ENCODE data around the gene NTM. TPM values are rescaled to one million over a fixed set of nuclear protein-coding genes. Genes with fewer than 3 reads are reported as not detected.

The NTM gene
- total RNA-seq, 1 experiment from 2014 or later: 9.9 TPM

GRCh38 chr11:132263875-132264274 lies 893.5 kb downstream of the NTM start:
- Histone ChIP-seq H4K5ac (ENCODE audit: insufficient read length, low read depth, low read length) (no peak overlapping the region), H2BK120ac (ENCODE audit: low read depth, low read length, poor library complexity, severe bottlenecking) (no peak overlapping the region), H3K27ac (ENCODE audit: insufficient read length, low read depth, low read length) (no peak overlapping the region), H4K8ac (replicated peaks; ENCODE audit: insufficient read length, low read depth, low read length) (no peak overlapping the region), H2BK5ac (ENCODE audit: insufficient read length, low read length) (no peak overlapping the region), H2BK15ac (ENCODE audit: low read depth, low read length) (no peak overlapping the region), H3K9ac (ENCODE audit: extremely low read depth, insufficient read length, low read length) (no peak overlapping the region), H3K23ac (ENCODE audit: insufficient read length, low read depth, low read length) (no peak overlapping the region), H3K9me3 (ENCODE audit: control insufficient read depth, low read depth, low read length) (no peaks in the 10 kb centered on the region), H3K56ac (ENCODE audit: insufficient read length, low read depth, low read length) (no peak overlapping the region), H2BK12ac (ENCODE audit: insufficient read length, low read depth, low read length) (no peak overlapping the region), H2BK20ac (ENCODE audit: low read depth, low read length, poor library complexity, severe bottlenecking) (no peak overlapping the region), H3K79me2 (ENCODE audit: insufficient read depth, low read length) (no peaks in the 10 kb centered on the region), H2AK5ac (ENCODE audit: insufficient read length, low read length) (no peak overlapping the region), H4K20me1 (ENCODE audit: control insufficient read depth, insufficient read depth, insufficient read length) (no peaks in the 10 kb centered on the region), H3K4ac (ENCODE audit: low read depth, low read length) (no peak overlapping the region), H3K23me2 (ENCODE audit: insufficient read length, low read depth, low read length, poor library complexity, severe bottlenecking) (no peaks in the 10 kb centered on the region), H3K27me3 (ENCODE audit: insufficient read depth, low read length) (no peaks in the 10 kb centered on the region), H3K4me2 (ENCODE audit: insufficient read depth, insufficient read length, low read length) (no peak overlapping the region), H3K79me1 (ENCODE audit: insufficient read depth, low read depth, low read length, poor library complexity, severe bottlenecking) (no peaks in the 10 kb centered on the region), H3T11ph (ENCODE audit: low read length) (no peak overlapping the region), H2AFZ (ENCODE audit: low read length) (no peak overlapping the region), H3K4me1 (ENCODE audit: insufficient read depth, low read length) (no peaks in the 10 kb centered on the region), H3K18ac (ENCODE audit: insufficient read length, low read depth, low read length) (no peak overlapping the region), H4K91ac (ENCODE audit: insufficient read length, low read depth, low read length) (no peak overlapping the region), H3K14ac (ENCODE audit: insufficient read depth, low read length) (no peak overlapping the region)
- no peak for TF ChIP-seq CTCF (conservative IDR thresholded peaks at IDR 0.05)
- Mint-ChIP-seq H3K27me3 (ENCODE audit: low read depth) (peaks cover 2% of the 10 kb centered on the region; the same call in 1 of the 2 replicates), H3K27ac (no peak overlapping the region), H3K4me3 (no peak overlapping the region), H3K9me3 (no peaks in the 10 kb centered on the region), H3K4me1 (peaks cover 5 to 12% of the 10 kb centered on the region in 2 experiments), H3K36me3 (ENCODE audit: insufficient read depth in 1 of 3, low read depth in 3 of 3) (no peaks in the 10 kb centered on the region)
- no peak for DNase-seq
- no CpG with 5 or more reads among the region's 4 CpGs for WGBS (ENCODE audit: extremely low coverage, insufficient read length, low lambda C conversion rate)
